NCI-H226 (cell line): ENCODE results near the gene HNRNPF.
"Not testable (repeated sequence)": the region's sequence is repeated elsewhere in the genome, so short reads cannot be mapped to it uniquely, and the experiment has no call there.

Experiments used
- DNase-seq: peaks from one replicate; pipeline ENCODE4 v3.0.0-alpha.2; 2015

The HNRNPF gene

DNA sequence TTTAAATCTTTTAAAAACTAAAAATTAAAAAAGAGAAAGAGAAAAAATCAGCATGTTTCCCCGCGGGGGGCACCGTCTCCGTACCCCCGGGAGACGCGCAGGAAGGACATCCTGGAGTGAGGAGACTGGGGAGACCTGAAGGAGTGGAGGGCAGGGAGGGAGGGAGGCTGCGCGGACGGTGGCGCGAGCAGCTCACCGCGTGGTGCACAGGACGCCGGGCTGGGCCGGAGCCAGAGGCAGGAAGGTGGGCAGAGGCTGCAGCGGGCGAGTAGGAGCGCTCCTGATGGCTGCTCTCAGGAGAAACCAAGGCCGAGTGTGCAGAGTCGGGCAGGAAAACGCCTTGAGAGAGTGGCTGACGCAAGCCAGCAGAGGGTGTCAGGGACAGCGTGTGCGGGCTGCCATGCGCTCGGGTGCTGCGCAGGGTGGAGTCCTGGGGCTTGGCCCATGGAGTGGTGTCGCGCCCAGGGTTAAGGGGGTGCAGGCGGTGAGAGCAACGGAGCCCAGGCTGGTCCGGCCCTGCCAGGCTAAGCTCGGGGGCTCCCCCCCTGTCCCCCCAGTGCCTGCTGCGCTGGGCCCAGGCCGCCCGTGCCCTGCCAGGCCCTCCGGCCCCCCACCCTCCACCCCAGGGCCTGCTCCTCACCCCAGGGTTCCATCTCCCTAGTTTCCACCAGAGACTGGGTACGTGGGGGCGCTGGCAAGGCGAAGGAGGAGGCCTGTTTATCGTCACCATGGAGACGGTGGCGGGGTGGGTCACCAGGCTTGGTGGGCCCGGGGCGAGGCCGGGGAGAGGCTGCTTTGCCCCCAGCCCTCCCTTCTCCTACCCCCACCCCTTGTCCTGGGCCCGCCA, 66.5 kb downstream of the HNRNPF start:
- DNase-seq, result no peak

DNA sequence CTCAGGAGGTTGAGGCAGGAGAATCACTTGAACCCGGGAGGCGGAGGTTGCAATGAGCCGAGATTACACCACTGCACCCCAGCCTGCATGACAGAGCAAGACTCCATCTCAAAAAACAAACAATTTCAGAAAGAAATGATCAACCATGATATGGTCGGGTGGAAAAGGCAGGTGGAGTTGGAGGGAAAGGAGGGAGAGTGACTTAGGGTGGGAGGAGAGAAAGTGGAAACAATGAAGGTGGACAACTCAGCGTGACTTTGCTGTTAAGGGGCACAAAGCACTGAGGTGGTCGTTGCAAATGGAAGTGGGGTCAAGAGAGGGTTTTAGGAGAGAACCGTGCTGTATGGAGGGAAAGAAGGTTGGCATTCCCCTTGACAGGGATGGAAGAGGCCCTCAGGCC, 67.5 kb downstream of the HNRNPF start:
- DNase-seq, result no peak

DNA sequence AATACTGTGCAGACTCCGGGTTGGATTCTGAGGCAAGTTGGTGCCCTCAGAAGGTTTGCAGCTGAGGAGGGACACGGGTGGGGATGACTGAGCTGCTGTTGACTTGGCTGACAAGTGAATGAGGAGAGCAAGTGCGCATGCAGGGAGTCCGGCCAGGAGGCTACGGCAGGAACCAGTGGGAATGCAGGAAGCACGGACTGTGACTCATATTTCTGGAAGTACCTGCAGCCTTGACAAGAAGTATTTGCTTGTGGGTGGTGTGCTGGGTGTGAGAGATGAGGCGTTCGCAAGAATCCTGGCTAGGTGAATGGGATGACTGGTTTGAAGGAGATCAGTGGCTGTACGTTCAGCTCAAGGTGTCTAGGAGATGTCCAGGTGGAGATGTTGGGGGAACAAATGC, 68.4 kb downstream of the HNRNPF start:
- DNase-seq, result peak; percentile 88

DNA sequence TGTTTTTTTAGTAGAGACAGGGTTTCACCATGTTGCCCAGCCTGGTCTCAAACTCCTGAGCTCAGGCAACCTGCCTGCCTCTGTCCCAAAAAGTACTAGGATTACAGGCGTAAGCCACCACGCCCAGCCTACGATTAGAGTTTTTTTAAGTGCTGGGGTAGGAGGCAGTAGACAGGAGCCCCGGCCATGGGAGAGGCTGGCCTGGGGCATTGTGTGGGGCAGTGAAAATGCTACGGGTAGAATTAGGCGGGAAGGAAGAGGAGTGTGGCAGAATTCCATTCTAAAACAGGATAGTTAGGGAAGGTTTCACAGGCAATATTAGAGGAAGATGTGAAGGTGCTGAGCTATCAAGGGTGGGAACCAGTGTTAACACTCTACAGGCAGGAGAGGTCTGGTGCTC, 68.9 kb downstream of the HNRNPF start:
- no peak for DNase-seq

DNA sequence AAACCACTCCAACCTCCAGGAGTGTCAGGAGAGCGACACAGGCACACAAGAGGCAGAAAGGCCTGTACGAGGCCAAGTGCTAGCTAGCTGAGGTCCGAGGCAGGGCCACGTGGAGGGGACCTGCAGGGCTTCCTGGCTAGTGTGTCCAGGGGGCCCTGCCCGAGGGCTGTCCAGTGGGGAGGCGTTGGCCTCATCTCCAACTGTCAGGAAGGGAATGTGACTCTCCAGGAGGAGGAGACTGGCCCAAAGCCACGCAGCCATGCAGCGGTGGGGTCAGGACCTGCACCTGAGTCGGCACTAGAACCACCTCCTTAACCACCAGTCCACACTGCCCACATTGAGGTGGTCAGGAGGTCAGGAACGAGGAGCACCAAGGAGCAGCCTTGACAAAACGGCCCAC, 69.8 kb downstream of the HNRNPF start:
- no peak for DNase-seq

DNA sequence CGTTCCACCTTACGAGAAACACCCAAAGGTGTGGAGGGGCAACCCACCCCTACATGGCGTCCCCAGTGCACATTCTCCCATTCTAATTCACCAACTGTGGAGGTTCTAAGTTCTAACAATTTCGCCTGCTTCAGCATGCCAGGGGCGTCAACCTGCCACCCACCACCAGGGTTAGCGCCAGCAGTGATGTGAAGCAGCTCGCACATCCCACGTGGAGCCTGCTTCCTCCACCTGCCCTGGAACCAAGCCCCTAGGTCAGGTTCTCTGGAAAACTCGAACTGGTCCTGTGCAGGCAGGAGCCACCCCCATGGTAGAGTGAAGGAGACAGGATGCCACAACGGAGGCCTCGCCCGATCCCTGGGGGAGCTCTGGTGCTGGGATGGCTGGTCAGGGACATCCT, 70.9 kb downstream of the HNRNPF start:
- no peak for DNase-seq

DNA sequence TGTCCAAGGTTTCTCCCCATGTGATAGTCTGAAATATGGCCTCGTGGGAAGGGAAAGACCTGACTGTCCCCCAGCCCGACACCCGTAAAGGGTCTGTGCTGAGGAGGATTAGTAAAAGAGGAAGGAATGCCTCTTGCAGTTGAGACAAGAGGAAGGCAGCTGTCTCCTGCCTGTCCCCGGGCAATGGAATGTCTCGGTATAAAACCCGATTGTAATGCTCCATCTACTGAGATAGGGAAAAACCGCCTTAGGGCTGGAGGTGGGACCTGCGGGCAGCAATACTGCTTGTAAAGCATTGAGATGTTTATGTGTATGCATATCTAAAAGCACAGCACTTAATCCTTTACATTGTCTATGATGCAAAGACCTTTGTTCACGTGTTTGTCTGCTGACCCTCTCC, 71.5 kb downstream of the HNRNPF start:
- not testable (repeated sequence) for DNase-seq

DNA sequence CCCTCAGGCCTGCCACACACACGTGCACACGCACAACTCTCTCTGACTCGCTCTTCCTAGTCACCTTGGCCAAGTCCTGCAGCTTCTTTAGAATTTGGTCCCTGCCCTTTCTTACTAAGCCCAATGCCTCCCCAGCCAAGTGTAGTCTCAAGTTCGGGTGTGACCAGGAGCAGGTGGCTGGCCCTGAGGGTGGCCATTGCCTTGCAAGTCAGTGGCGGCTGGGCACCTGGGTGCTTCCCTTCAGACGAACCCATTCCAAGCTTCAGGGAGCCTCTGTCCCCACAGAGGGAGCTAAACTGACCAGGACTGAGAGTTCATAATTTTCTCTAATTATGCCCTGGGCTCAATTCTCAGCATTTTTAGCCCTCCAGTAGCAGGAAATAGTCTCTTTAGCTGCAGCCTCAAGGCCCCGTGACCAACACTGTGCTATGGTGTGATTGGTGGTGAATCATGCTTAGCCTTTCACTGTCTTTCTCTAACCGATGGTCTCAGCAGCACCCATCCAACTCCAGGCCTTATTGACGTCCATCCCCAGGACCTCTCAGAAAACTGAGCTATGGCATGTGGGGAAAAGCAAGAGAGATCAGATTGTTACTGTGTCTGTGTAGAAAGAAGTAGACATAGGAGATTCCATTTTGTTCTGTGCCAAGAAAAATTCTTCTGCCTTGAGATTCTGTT, 72.2 kb downstream of the HNRNPF start:
- no peak for DNase-seq

DNA sequence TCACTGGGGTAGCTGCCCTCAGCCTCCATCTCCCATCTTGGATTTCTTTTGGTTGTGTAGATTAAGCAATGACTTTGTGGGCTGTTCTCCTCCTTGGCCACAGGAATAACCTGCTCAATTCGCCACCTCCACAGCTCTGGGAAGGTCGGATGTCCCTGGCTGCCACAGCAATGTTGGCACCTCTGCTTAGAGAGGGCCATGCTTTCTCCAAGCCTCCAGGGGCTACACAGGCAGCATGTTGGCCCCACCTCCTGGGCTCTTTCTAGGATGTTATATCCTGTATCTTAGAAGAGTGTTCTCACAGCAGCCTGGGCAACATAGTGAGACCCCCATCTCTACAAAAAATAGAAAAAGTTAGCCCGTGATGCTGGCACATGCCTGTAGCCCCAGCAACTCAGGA, 72.9 kb downstream of the HNRNPF start:
- no peak for DNase-seq
